Upper lobe of right lung (tissue), 1 donor: ENCODE measurements around the gene NKAPL. TPM values are rescaled to one million over a fixed set of nuclear protein-coding genes. Genes with fewer than 3 reads are reported as not detected.

Experiments
- ATAC-seq: fragments of 200-7000 bp; cut with Tn5 transposase; one replicate; pipeline ENCODE4 v1.9.1; 2020; ENCODE audit warnings: mild to moderate bottlenecking, moderate library complexity
- DNase-seq: peaks from one replicate; pipeline ENCODE4 v3.0.0-alpha.2; 2020
- H3K27ac ChIP-seq: fragments of 200-600 bp; one replicate; pipeline ENCODE4 v1.8.0; 2022
- H3K27me3 ChIP-seq: fragments of 200-600 bp; one replicate; pipeline ENCODE4 v1.8.0; 2022; ENCODE audit warnings: mild to moderate bottlenecking
- H3K36me3 ChIP-seq: fragments of 200-600 bp; one replicate; pipeline ENCODE4 v1.8.0; 2022
- H3K4me1 ChIP-seq: fragments of 200-600 bp; one replicate; pipeline ENCODE4 v1.8.0; 2022
- H3K4me3 ChIP-seq: fragments of 200-600 bp; one replicate; pipeline ENCODE4 v1.8.0; 2022; ENCODE audit warnings: mild to moderate bottlenecking
- H3K9me3 ChIP-seq: fragments of 200-600 bp; one replicate; pipeline ENCODE4 v1.8.0; 2022
- CTCF ChIP-seq: fragments of 200-600 bp; IDR thresholded peaks from one replicate; pipeline ENCODE4 v1.8.0; 2022; ENCODE audit warnings: antibody characterized with exemption
- intact Hi-C: fragments of 100-400 bp; cut with DNase I; formaldehyde crosslinking; loops from one replicate; pipeline ENCODE4 v1.11.0; 2022
- total RNA-seq: library from RNA; stranded (reverse); fragmentation: NEBNext Ultra II Directional; extraction: Animal tissue kit (Norgen Biotek cat#: 25700); gene quantifications from one replicate; pipeline ENCODE4 v1.2.1, GENCODE V29; 2021
- donor health status: DM: no; HTN: yes; CAD: no; lungs with severe emphysema.

NKAPL gene
- total RNA-seq, 1 donor from 2014 or later = 0.87 TPM

- H3K4me1 ChIP-seq = peaks cover 5% of the 10 kb centered on the region
- H3K36me3 ChIP-seq = peaks cover 43% of the 10 kb centered on the region
- no peaks in the 10 kb centered on the region for H3K27me3 ChIP-seq
- H3K27ac ChIP-seq = no peak overlapping the region
- no peak for DNase-seq
- no peak for ATAC-seq
- no peak overlapping the region for H3K4me3 ChIP-seq
- no peaks in the 10 kb centered on the region for H3K9me3 ChIP-seq
- no peak for TF ChIP-seq CTCF
- intact Hi-C loops = no loop called here
Observed at GRCh38 chr6:28277746-28278145, 18.6 kb downstream of the NKAPL start.

GRCh38 chr6:28280595-28281287 lies 21.6 kb downstream of the NKAPL start:
- DNase-seq (no peak), ATAC-seq (no peak)
- Histone ChIP-seq H3K36me3 (peaks cover 19% of the 10 kb centered on the region), H3K27ac (no peak overlapping the region), H3K4me3 (peak overlapping the region; percentile 69), H3K9me3 (no peaks in the 10 kb centered on the region), H3K4me1 (peaks cover 5% of the 10 kb centered on the region), H3K27me3 (no peaks in the 10 kb centered on the region)
- no peak for TF ChIP-seq CTCF
- intact Hi-C loops = no loop called here

GRCh38 chr6:28281288-28282064 lies 22.4 kb downstream of the NKAPL start, which contains the start of gene PGBD1:
Gene PGBD1 (plus strand): TSS chr6:28281572. CDS start chr6:28283814, 2,242 bp downstream.
- DNase-seq (peak; percentile 89), ATAC-seq (peak; percentile 98)
- H3K27ac ChIP-seq = peak within 1 kb of the TSS; percentile 51
- H3K36me3 ChIP-seq = peaks cover 18% of the 10 kb centered on the region
- no peaks in the 10 kb centered on the region for H3K27me3 ChIP-seq
- peak within 1 kb of the TSS; percentile 69 for H3K4me3 ChIP-seq
- H3K4me1 ChIP-seq = peaks cover 5% of the 10 kb centered on the region
- TF ChIP-seq CTCF = no peak
- H3K9me3 ChIP-seq = no peaks in the 10 kb centered on the region
- intact Hi-C loops = no loop called here

GRCh38 chr6:28282926-28283325 lies 23.8 kb downstream of the NKAPL start:
- no peak for DNase-seq
- no peaks in the 10 kb centered on the region for H3K9me3 ChIP-seq
- no peaks in the 10 kb centered on the region for H3K27me3 ChIP-seq
- intact Hi-C loops = no loop called here
- H3K4me1 ChIP-seq = peaks cover 5% of the 10 kb centered on the region
- H3K4me3 ChIP-seq = no peak overlapping the region
- no peak overlapping the region for H3K27ac ChIP-seq
- TF ChIP-seq CTCF = no peak
- H3K36me3 ChIP-seq = peaks cover 19% of the 10 kb centered on the region
- no peak for ATAC-seq

GRCh38 chr6:28291573-28291972 lies 32.5 kb downstream of the NKAPL start:
- ATAC-seq = no peak

More at GRCh38 chr6:28291573-28291972, 32.5 kb downstream of the NKAPL start:
- no peaks in the 10 kb centered on the region for H3K9me3 ChIP-seq
- intact Hi-C loops = no loop called here
- no peak overlapping the region for H3K4me3 ChIP-seq
- H3K4me1 ChIP-seq = no peaks in the 10 kb centered on the region
- H3K27me3 ChIP-seq = no peaks in the 10 kb centered on the region
- no peak overlapping the region for H3K27ac ChIP-seq
- H3K36me3 ChIP-seq = peaks cover 8% of the 10 kb centered on the region
- no peak for DNase-seq
- no peak for TF ChIP-seq CTCF
